HepG2 (cell line): ENCODE data around the gene MSMO1. TPM values are rescaled to one million over a fixed set of nuclear protein-coding genes. Genes with fewer than 3 reads are reported as not detected.

Experiments used
- ARID2 ChIP-seq: sonication (generic); formaldehyde crosslinking; IDR thresholded peaks from 2 replicates; pipeline ENCODE4 v1.8.1; 2022; ENCODE audit warnings: mild to moderate bottlenecking, missing genetic modification reagents, borderline replicate concordance
- CREM ChIP-seq, 2 experiments: sonication (generic) in 1 of 2; formaldehyde crosslinking in 1 of 2; IDR thresholded peaks; 2 replicates each; pipeline versions ENCODE4 v1.4.0 to v1.6.1; 2016 to 2020; ENCODE audit warnings: antibody characterized with exemption in 1 of 2, mild to moderate bottlenecking in 1 of 2, missing genetic modification reagents in 1 of 2
- GABPA ChIP-seq, 2 experiments: IDR thresholded peaks; 2 replicates each; pipeline ENCODE4 v1.6.1; 2011 to 2016; ENCODE audit warnings: low read depth in 2 of 2, low read length in 1 of 2, missing biosample characterization in 1 of 2, missing genetic modification characterization in 1 of 2
- MED8 ChIP-seq: sonication (generic); formaldehyde crosslinking; IDR thresholded peaks from 2 replicates; pipeline ENCODE4 v1.8.1; 2023; ENCODE audit warnings: mild to moderate bottlenecking, missing genetic modification reagents; ENCODE audit not compliant: insufficient replicate concordance
- NFIB ChIP-seq: sonication (generic); formaldehyde crosslinking; IDR thresholded peaks from 2 replicates; pipeline ENCODE4 v1.9.0; 2021; ENCODE audit warnings: missing genetic modification reagents, mild to moderate bottlenecking, borderline replicate concordance
- NFKB2 ChIP-seq: sonication (generic); formaldehyde crosslinking; IDR thresholded peaks from 2 replicates; pipeline ENCODE4 v1.4.0; 2020; ENCODE audit warnings: missing genetic modification reagents, borderline replicate concordance
- PITX1 ChIP-seq: sonication (generic); formaldehyde crosslinking; IDR thresholded peaks from 2 replicates; pipeline ENCODE4 v1.5.1; 2020; ENCODE audit warnings: mild to moderate bottlenecking, missing genetic modification reagents
- SAFB2 ChIP-seq: sonication (generic); formaldehyde crosslinking; IDR thresholded peaks from 2 replicates; pipeline ENCODE4 v1.5.1; 2020; ENCODE audit warnings: missing genetic modification reagents, low read depth, mild to moderate bottlenecking, borderline replicate concordance
- SKI ChIP-seq: fragments of 450-650 bp; IDR thresholded peaks from one replicate; pipeline ENCODE4 v1.6.1; 2018; ENCODE audit warnings: mild to moderate bottlenecking; ENCODE audit not compliant: partially characterized antibody
- TBL1XR1 ChIP-seq: fragments of 150-350 bp; IDR thresholded peaks from 2 replicates; pipeline ENCODE4 v1.6.1; 2014; ENCODE audit warnings: borderline replicate concordance, low read length; ENCODE audit not compliant: partially characterized antibody
- UBTF ChIP-seq: sonication (generic); formaldehyde crosslinking; IDR thresholded peaks from 2 replicates; pipeline ENCODE4 v1.4.0; 2020; ENCODE audit warnings: mild to moderate bottlenecking, missing genetic modification reagents
- ZBTB49 ChIP-seq: sonication (generic); formaldehyde crosslinking; IDR thresholded peaks from 2 replicates; pipeline ENCODE4 v1.4.0; 2020; ENCODE audit warnings: missing genetic modification reagents, borderline replicate concordance
- ZBTB7A ChIP-seq: sonication (generic); formaldehyde crosslinking; IDR thresholded peaks from 2 replicates; pipeline ENCODE4 v1.8.0; 2022; ENCODE audit warnings: mild to moderate bottlenecking, missing genetic modification reagents
- ZKSCAN5 ChIP-seq: sonication (generic); formaldehyde crosslinking; IDR thresholded peaks from 2 replicates; pipeline ENCODE4 v1.5.1; 2020; ENCODE audit warnings: mild to moderate bottlenecking, missing genetic modification reagents
- ZNF274 ChIP-seq: sonication (generic); formaldehyde crosslinking; IDR thresholded peaks from 2 replicates; pipeline ENCODE4 v1.5.1; 2020; ENCODE audit warnings: mild to moderate bottlenecking, missing genetic modification reagents
- ZNF552 ChIP-seq: sonication (generic); formaldehyde crosslinking; IDR thresholded peaks from 2 replicates; pipeline ENCODE4 v1.9.0; 2022; ENCODE audit warnings: missing genetic modification reagents, mild to moderate bottlenecking, borderline replicate concordance
- ZNF660 ChIP-seq: sonication (generic); formaldehyde crosslinking; IDR thresholded peaks from 2 replicates; pipeline ENCODE4 v1.5.1; 2020; ENCODE audit warnings: mild to moderate bottlenecking, low read depth, missing genetic modification reagents, borderline replicate concordance
- ZNF710 ChIP-seq: sonication (generic); formaldehyde crosslinking; IDR thresholded peaks from 2 replicates; pipeline ENCODE4 v1.5.0; 2020; ENCODE audit warnings: mild to moderate bottlenecking, missing genetic modification reagents, borderline replicate concordance
- ZNF747 ChIP-seq: sonication (generic); formaldehyde crosslinking; IDR thresholded peaks from 2 replicates; pipeline ENCODE4 v1.8.1; 2023; ENCODE audit warnings: missing genetic modification reagents, mild to moderate bottlenecking, borderline replicate concordance
- ZNF773 ChIP-seq: sonication (generic); formaldehyde crosslinking; IDR thresholded peaks from 2 replicates; pipeline ENCODE4 v1.4.0; 2020; ENCODE audit warnings: missing genetic modification reagents, borderline replicate concordance
- ZSCAN25 ChIP-seq: sonication (generic); formaldehyde crosslinking; IDR thresholded peaks from 2 replicates; pipeline ENCODE4 v1.8.0; 2022; ENCODE audit warnings: mild to moderate bottlenecking, missing genetic modification reagents
- polyA plus RNA-seq, 8 experiments: library from polyadenylated mRNA; depleted of rRNA in 3 of 8; stranded (reverse) in 7 of 8; unstranded in 1 of 8; fragments of >200 nt; fragmentation: Illumina TruSeq in 4 of 8; extraction: Trizol in 4 of 8; gene quantifications; 2 replicates each; pipeline versions ENCODE4 v1.2.1 to v1.2.3, GENCODE V29; 2011 to 2016; ENCODE audit warnings: low read depth in 4 of 8, missing spikeins in 1 of 8, mixed read lengths in 1 of 8; ENCODE audit not compliant: insufficient read depth in 1 of 8
- total RNA-seq, 5 experiments: library from RNA; depleted of rRNA; stranded (reverse); fragments of >200 nt; fragmentation: Illumina TruSeq; extraction: Trizol; gene quantifications; 2 replicates each; pipeline ENCODE4 v1.2.3, GENCODE V29; 2016; ENCODE audit warnings: low read depth in 1 of 5

The MSMO1 gene
- total and polyA plus RNA-seq, 2 of the 13 experiments (the other 11 are each of a cell fraction or from before 2014, with no cell fraction given), result 98.1 to 216 TPM

- 0 out of 2 replicates have a peak, but pooled peaks have one; percentile 32 for TF ChIP-seq ZNF552 (CRISPR knock-in tag)
- TF ChIP-seq ARID2 (CRISPR knock-in tag), result no peak
- no peak; the same call in 1 of the 2 replicates for TF ChIP-seq ZNF274 (CRISPR knock-in tag)
- no peak for TF ChIP-seq SAFB2 (CRISPR knock-in tag)
- peak; percentile 48; the same call in 1 of the 2 replicates for TF ChIP-seq ZNF710
- no peak for TF ChIP-seq ZNF660 (CRISPR knock-in tag)
- no peak for TF ChIP-seq ZNF773 (CRISPR knock-in tag)
- peak; percentile 76 for TF ChIP-seq ZNF747 (CRISPR knock-in tag)
- TF ChIP-seq GABPA (IDR thresholded peaks at IDR 0.05; ENCODE audit: low read depth, low read length), result no peak
- TF ChIP-seq GABPA (CRISPR knock-in tag; IDR thresholded peaks at IDR 0.05; ENCODE audit: low read depth), result no peak
- TF ChIP-seq ZBTB49 (CRISPR knock-in tag), result no peak
- TF ChIP-seq UBTF, result peak; percentile 100
- TF ChIP-seq ZKSCAN5 (CRISPR knock-in tag), result no peak
- no peak for TF ChIP-seq NFIB (CRISPR knock-in tag)
- TF ChIP-seq ZBTB7A (CRISPR knock-in tag), result no peak
- TF ChIP-seq PITX1 (CRISPR knock-in tag), result peak; percentile 37; the same call in 1 of the 2 replicates
- TF ChIP-seq NFKB2 (CRISPR knock-in tag), result peak; percentile 76; the same call in 1 of the 2 replicates
- TF ChIP-seq ZSCAN25 (CRISPR knock-in tag), result peak; percentile 49; the same call in 1 of the 2 replicates
- peak; percentile 72 for TF ChIP-seq MED8
- TF ChIP-seq SKI, result peak; percentile 32
- TF ChIP-seq CREM (IDR thresholded peaks at IDR 0.05), result 0 out of 2 replicates have a peak, but pooled peaks have one; percentile 32
- no peak for TF ChIP-seq CREM (CRISPR knock-in tag; IDR thresholded peaks at IDR 0.05)
- peak; percentile 28 for TF ChIP-seq TBL1XR1
These were observed 51.5 kb downstream of the MSMO1 start, which contains the start of gene CPE (continued) for GRCh38 chr4:165378745-165379677.
